ENCODE results near the gene DDRGK1.

DNA sequence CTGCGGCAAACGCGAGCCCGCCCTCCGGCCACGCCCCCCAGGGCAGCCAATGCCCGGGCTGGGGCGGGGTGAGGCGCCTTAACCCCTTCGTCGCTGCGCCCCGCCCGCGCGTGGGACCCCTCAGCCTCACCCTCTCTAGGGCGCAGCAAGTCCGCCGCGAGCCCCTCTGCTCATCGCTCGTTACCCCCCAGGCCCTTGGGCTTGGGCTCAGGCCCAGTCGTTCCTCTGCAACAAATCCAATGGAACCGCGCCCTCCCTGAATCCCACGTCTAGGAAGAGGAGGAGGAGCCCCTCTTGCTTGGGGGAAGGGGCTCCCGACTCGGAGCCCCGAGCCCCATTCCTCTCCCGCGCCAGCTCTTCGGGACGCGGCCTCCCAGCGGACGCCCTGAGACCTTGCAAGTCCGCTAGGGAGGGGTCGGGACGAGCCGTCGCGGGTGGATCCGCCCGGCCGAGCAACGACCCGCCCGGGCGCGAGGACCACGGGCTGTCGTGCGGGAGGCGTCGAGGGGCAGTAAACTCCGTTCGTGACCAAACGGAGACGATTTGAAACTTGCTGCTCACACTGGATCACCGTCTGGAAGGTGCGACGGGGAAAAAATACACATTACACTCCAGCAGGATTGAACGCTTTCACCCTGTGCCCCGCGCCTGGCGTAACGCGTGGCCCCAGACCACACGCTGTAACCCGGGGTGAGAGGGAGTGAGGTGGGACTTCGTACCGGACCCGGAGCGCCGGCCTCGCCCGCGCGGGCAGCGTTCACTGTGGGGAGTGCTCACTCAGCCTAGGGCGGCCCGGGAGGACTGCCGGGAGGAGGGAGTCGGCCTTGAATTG lies 30.7 kb downstream of the DDRGK1 start:
- TF ChIP-seq GATA2 (IDR thresholded peaks at IDR 0.05; ENCODE audit: low read depth, low read length) = no peak
- TF ChIP-seq GATA3 (IDR thresholded peaks at IDR 0.05; ENCODE audit: low read depth, low read length) = no peak
